Measurements from ENCODE around the gene NEBL. TPM values are rescaled to one million over a fixed set of nuclear protein-coding genes. Genes with fewer than 3 reads are reported as not detected.

NEBL gene
- total RNA-seq, 2 experiments from 2014 or later, result not detected

- POLR2A ChIA-PET, result no interaction called here
- CTCF ChIA-PET, result no interaction called here
- Mint-ChIP-seq H3K36me3 (ENCODE audit: low read depth) (no peaks in the 10 kb centered on the region), H3K9me3 (peaks cover 3% of the 10 kb centered on the region), H3K27me3 (no peaks in the 10 kb centered on the region), H3K4me1 (no peaks in the 10 kb centered on the region), H3K4me3 (no peak overlapping the region), H3K27ac (no peak overlapping the region)
- DNase-seq, result no peak
These were observed 126.1 kb downstream of the NEBL start for GRCh38 chr10:20771051-20771450.

DNA sequence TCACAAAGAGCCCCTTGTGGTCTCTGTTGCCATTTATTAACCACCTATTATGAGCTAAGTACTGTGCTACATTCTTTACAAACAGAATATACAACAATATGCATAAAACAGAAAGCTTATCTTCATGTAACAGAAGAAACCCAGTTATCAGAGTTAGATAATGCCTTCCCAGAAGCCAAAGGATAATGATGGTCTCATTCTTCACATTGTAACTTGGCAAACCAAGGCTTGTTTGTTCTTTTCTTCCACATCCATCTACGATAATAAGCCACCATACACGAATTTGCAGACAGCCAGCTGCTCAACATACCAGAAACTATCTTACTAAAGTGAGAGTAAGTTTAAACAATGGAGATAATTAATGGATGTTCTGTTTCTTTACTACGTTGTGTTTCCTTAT, 127.6 kb downstream of the NEBL start:
- ChIA-PET POLR2A (no interaction called here), CTCF (no interaction called here)
- Mint-ChIP-seq H3K4me3 (no peak overlapping the region), H3K27me3 (no peaks in the 10 kb centered on the region), H3K4me1 (no peaks in the 10 kb centered on the region), H3K27ac (no peak overlapping the region), H3K9me3 (peaks cover 3% of the 10 kb centered on the region), H3K36me3 (ENCODE audit: low read depth) (no peaks in the 10 kb centered on the region)
- no peak for DNase-seq

DNA sequence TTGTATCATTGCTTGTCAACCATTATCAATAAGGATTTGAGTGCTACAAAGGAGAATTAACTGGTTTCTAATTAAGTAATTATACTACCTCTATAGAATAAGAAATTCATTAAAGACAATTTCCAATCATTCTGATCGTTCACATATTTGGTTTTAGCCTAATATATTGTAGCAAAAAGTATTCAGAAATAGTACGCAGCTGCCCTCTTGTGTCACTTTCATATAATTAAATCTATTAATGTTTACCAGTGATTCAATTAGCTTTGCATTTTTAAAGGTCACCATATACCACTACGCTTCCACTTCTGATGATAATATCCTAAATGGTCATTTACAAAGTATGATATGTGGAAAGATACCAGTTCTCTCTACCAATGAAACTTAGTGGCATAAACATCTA, 128.3 kb downstream of the NEBL start:
- Mint-ChIP-seq H3K4me1 (no peaks in the 10 kb centered on the region), H3K36me3 (ENCODE audit: low read depth) (no peaks in the 10 kb centered on the region), H3K27ac (no peak overlapping the region), H3K4me3 (no peak overlapping the region), H3K27me3 (no peaks in the 10 kb centered on the region), H3K9me3 (peaks cover 3% of the 10 kb centered on the region)
- DNase-seq, result no peak
- ChIA-PET POLR2A (no interaction called here), CTCF (no interaction called here)

- no peaks in the 10 kb centered on the region for H3K27me3 Mint-ChIP-seq
- H3K27ac Mint-ChIP-seq, result no peak overlapping the region
- no peak for DNase-seq
- peaks cover 3% of the 10 kb centered on the region for H3K9me3 Mint-ChIP-seq
- ChIA-PET POLR2A (no interaction called here), CTCF (no interaction called here)
- no peaks in the 10 kb centered on the region for H3K36me3 Mint-ChIP-seq (ENCODE audit: low read depth)
- H3K4me1 Mint-ChIP-seq, result no peaks in the 10 kb centered on the region
- H3K4me3 Mint-ChIP-seq, result no peak overlapping the region
These were observed 130.1 kb downstream of the NEBL start for GRCh38 chr10:20767028-20767427.

DNA sequence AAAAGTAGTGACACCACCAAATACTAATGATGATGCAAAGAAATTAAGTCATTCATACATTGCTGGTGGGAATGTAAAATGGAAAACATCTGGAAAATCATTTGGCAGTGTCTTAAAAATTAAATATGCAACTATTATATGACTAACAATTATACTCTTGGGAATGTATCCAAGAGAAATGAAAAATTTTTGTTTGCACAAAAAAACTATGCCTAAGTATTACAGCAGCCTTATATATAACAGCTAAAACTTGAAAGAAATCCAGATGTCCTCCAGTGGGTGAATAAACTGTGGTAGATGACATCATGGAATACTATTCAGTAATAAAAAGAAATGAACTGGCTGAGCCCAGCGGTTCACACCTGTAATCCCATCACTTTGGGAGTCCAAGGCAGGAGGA, 132.0 kb downstream of the NEBL start:
- DNase-seq, result no peak
- Mint-ChIP-seq H3K27me3 (no peaks in the 10 kb centered on the region), H3K4me1 (no peaks in the 10 kb centered on the region), H3K4me3 (no peak overlapping the region), H3K27ac (no peak overlapping the region), H3K36me3 (ENCODE audit: low read depth) (no peaks in the 10 kb centered on the region), H3K9me3 (peaks cover 2% of the 10 kb centered on the region)
- ChIA-PET CTCF (no interaction called here), POLR2A (no interaction called here)

DNA sequence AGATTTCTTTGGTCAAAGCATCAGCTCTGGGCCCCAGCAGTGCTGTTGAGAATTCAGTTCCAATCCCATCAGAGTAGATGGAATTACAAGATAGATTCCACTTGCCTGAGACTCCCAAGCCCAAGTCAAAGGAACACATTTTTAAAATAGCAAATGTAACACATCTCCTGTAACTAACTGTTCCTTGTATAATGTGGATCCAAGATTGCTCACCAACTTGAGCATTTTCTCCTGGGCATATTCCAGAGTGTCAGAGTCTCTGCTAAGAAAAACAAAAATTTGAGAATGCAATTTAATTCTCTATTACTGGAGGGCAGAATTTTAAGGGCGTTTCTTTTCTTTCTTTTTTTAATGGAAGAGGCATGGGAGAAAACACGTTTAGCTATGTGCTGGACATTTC, 136.7 kb downstream of the NEBL start:
- Mint-ChIP-seq H3K9me3 (peaks cover 5% of the 10 kb centered on the region), H3K4me3 (no peak overlapping the region), H3K27ac (no peak overlapping the region), H3K27me3 (no peaks in the 10 kb centered on the region), H3K36me3 (ENCODE audit: low read depth) (no peaks in the 10 kb centered on the region), H3K4me1 (no peaks in the 10 kb centered on the region)
- DNase-seq, result no peak
- ChIA-PET POLR2A (no interaction called here), CTCF (no interaction called here)

DNA sequence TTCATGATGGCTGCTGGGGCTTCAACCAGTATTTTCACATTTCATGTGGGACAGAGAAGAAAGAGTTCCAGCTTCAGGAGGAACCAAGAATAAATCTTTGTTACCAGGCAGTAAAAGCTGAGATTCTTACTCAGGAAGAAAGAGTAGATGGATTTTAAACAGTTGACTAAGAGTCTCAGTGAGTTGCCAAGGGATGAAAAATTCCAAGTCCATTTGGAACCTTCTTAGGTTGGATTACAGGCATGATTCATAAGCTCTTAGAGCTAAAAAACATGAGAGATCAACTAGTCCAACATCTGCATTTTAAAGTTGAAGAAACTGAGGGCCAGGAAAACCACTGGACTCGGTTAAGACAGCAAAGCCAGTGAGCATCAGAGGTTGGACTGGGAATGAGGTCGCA, 148.6 kb downstream of the NEBL start:
- POLR2A ChIA-PET, result no interaction called here
- Mint-ChIP-seq H3K36me3 (ENCODE audit: low read depth) (no peaks in the 10 kb centered on the region), H3K4me1 (no peaks in the 10 kb centered on the region), H3K4me3 (no peak overlapping the region), H3K27me3 (no peaks in the 10 kb centered on the region), H3K9me3 (peaks cover 16% of the 10 kb centered on the region), H3K27ac (no peak overlapping the region)
- DNase-seq, result no peak
- CTCF ChIA-PET, result no interaction called here

- ChIA-PET CTCF (no interaction called here), POLR2A (no interaction called here)
- Mint-ChIP-seq H3K27me3 (no peaks in the 10 kb centered on the region), H3K4me3 (no peak overlapping the region), H3K4me1 (no peaks in the 10 kb centered on the region), H3K9me3 (peaks cover 16% of the 10 kb centered on the region), H3K27ac (no peak overlapping the region), H3K36me3 (ENCODE audit: low read depth) (no peaks in the 10 kb centered on the region)
- DNase-seq, result no peak
These were observed 149.3 kb downstream of the NEBL start for GRCh38 chr10:20747782-20748181.

GRCh38 chr10:20746856-20747255, 150.3 kb downstream of the NEBL start:
- Mint-ChIP-seq H3K27ac (no peak overlapping the region), H3K4me1 (no peaks in the 10 kb centered on the region), H3K36me3 (ENCODE audit: low read depth) (no peaks in the 10 kb centered on the region), H3K4me3 (no peak overlapping the region), H3K9me3 (peaks cover 17% of the 10 kb centered on the region), H3K27me3 (no peaks in the 10 kb centered on the region)
- CTCF ChIA-PET, result no interaction called here
- DNase-seq, result no peak
- POLR2A ChIA-PET, result no interaction called here

DNA sequence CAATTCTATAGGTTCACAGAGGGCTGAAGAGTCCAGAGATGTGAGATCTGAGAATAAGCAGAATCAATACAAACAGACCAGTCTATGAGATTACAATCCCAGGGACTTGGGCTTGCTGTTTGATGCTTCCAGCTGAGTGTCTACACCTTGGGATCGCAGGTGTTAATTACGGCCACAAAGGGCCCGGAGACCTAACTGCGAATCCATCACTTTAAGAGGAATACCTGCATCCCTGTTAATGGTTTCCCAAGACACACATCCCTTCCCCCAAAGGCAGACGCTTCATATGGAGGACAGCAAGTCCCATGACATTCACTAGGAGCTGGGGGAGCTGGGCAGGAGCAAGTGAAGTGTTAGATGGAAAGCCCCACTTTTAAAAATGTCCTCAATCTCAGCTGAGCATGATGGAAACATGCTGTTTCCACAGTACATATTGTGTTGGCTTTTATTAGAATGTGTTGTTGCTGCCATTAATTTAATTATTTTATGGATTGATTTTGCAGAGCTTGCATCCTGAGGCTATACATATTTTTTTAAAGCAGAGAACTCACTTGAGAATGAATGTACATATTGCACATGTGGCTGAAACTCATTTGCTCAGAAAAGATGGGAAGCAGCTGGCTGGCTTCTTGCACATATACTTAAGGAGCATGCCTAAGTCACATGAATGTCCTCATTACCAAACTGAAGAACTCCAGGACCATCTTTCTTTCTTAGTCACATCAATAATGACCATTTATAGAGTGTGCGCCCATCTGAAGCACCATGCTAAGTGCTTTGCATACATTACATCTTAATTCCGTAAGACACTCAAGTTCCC, 151.3 kb downstream of the NEBL start:
- CTCF ChIA-PET, result no interaction called here
- H3K27ac Mint-ChIP-seq, result no peak overlapping the region
- H3K4me3 Mint-ChIP-seq, result no peak overlapping the region
- no peaks in the 10 kb centered on the region for H3K4me1 Mint-ChIP-seq
- H3K36me3 Mint-ChIP-seq (ENCODE audit: low read depth), result no peaks in the 10 kb centered on the region
- H3K9me3 Mint-ChIP-seq, result peaks cover 20% of the 10 kb centered on the region
- H3K27me3 Mint-ChIP-seq, result no peaks in the 10 kb centered on the region
- POLR2A ChIA-PET, result no interaction called here
- no peak for DNase-seq

DNA sequence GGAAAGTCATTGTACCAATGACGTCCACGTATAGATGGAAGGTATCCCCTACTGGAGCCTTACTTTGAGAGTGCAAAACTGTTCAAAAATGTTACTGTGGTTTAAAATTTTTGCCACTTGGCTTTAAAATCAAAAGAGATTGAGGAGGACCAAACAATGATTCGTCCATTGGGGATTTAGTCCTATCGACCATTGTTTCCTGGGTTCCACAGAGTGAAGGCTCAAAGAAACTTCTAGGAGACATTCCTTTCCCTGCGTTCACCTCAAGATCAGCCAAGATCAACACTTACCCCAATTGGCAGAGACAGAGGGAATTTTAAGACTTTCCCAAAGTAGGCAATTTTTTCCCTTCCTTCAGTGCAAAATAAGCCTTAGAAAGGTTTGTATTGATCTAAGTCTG, 152.3 kb downstream of the NEBL start:
- POLR2A ChIA-PET, result no interaction called here

GRCh38 chr10:20743942-20744341, 153.2 kb downstream of the NEBL start:
- CTCF ChIA-PET, result no interaction called here
- POLR2A ChIA-PET, result no interaction called here
- Mint-ChIP-seq H3K27ac (no peak overlapping the region), H3K4me3 (no peak overlapping the region), H3K9me3 (peaks cover 9% of the 10 kb centered on the region), H3K36me3 (ENCODE audit: low read depth) (no peaks in the 10 kb centered on the region), H3K4me1 (no peaks in the 10 kb centered on the region), H3K27me3 (no peaks in the 10 kb centered on the region)
- DNase-seq, result no peak

More for the DNA sequence above, 152.3 kb downstream of the NEBL start:
- Mint-ChIP-seq H3K36me3 (ENCODE audit: low read depth) (no peaks in the 10 kb centered on the region), H3K27me3 (no peaks in the 10 kb centered on the region), H3K4me3 (no peak overlapping the region), H3K9me3 (peaks cover 11% of the 10 kb centered on the region), H3K27ac (no peak overlapping the region), H3K4me1 (no peaks in the 10 kb centered on the region)
- DNase-seq, result no peak
- CTCF ChIA-PET, result no interaction called here

- no peak for DNase-seq
- POLR2A ChIA-PET, result no interaction called here
- Mint-ChIP-seq H3K27me3 (no peaks in the 10 kb centered on the region), H3K27ac (no peak overlapping the region), H3K4me1 (no peaks in the 10 kb centered on the region), H3K9me3 (peaks cover 6% of the 10 kb centered on the region), H3K4me3 (no peak overlapping the region), H3K36me3 (ENCODE audit: low read depth) (no peaks in the 10 kb centered on the region)
- CTCF ChIA-PET, result no interaction called here
These were observed 154.2 kb downstream of the NEBL start for GRCh38 chr10:20742737-20743541.

DNA sequence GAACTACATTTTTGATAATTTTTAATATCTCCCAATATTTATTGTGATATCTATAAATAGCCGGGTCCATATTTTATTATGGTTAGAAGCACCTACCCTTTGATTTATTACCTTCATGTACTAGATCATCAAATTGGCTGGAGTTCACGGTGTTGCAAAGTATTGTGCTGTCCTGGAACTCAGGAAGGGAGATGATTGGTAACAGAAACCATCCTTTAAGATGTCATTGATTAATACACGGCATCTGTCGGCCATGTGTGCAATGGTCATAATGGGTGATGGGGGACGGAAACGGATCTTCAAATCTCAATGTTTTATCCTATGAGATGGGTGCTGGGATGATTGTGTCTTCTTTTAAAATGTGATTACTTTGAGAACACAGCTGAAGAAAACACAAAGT, 157.0 kb downstream of the NEBL start:
- no peaks in the 10 kb centered on the region for H3K4me1 Mint-ChIP-seq
- no peak overlapping the region for H3K27ac Mint-ChIP-seq
- no peaks in the 10 kb centered on the region for H3K27me3 Mint-ChIP-seq
- H3K36me3 Mint-ChIP-seq (ENCODE audit: low read depth), result no peaks in the 10 kb centered on the region
- POLR2A ChIA-PET, result no interaction called here
- CTCF ChIA-PET, result no interaction called here
- DNase-seq, result no peak
- peaks cover 6% of the 10 kb centered on the region for H3K9me3 Mint-ChIP-seq
- no peak overlapping the region for H3K4me3 Mint-ChIP-seq

Measured in activated CD4-positive, alpha-beta T cell treated with anti-CD3 and anti-CD28 coated beads, Interleukin-2, amount 10 ng/mL, durations not matched to agents 7 days and 5 days (primary cell).